ENCODE data around the gene CTNNA3. TPM values are rescaled to one million over a fixed set of nuclear protein-coding genes. Genes with fewer than 3 reads are reported as not detected.

The CTNNA3 gene
- total RNA-seq, 1 experiment from 2014 or later = 0.20 TPM

GRCh38 chr10:66350622-66351399 is 1345.2 kb downstream of the CTNNA3 start:
- no peak for DNase-seq
- 0 out of 2 replicates have a peak, but pooled peaks cover 5% of the 10 kb centered on the region for H3K4me1 ChIP-seq
- ChIA-PET CTCF (no interaction called here), POLR2A (interaction anchor here (0.6 kb wide), 1 partner anchor 1057 kb away, joined by 5 read pairs; no protein-coding TSS in a partner anchor)
- no peaks in the 10 kb centered on the region for H3K4me1 Mint-ChIP-seq (ENCODE audit: low read depth, unreplicated experiment)
- no peaks in the 10 kb centered on the region for H3K27me3 Mint-ChIP-seq (ENCODE audit: insufficient read depth, unreplicated experiment)
- BruUV-seq (replicated peaks) = no TSS peak
- H3K36me3 ChIP-seq (ENCODE audit: control insufficient read depth, insufficient read depth, low read length) = no peaks in the 10 kb centered on the region
- H3K4me3 ChIP-seq (ENCODE audit: low read depth, low read length) = no peak overlapping the region
- intact Hi-C loops (cut with micrococcal nuclease; ENCODE audit: unreplicated experiment) = no loop called here
- H3K4me3 Mint-ChIP-seq (ENCODE audit: unreplicated experiment) = no peak overlapping the region
- H3K27ac Mint-ChIP-seq (ENCODE audit: unreplicated experiment) = no peak overlapping the region
- H3K27me3 ChIP-seq (replicated peaks; ENCODE audit: control insufficient read depth, insufficient read depth, low read length) = no peaks in the 10 kb centered on the region
- 0 out of 2 replicates have a peak, but pooled peaks cover 6% of the 10 kb centered on the region for H3K9me3 ChIP-seq
- H3K36me3 Mint-ChIP-seq (ENCODE audit: insufficient read depth, unreplicated experiment) = no peaks in the 10 kb centered on the region
- TF ChIP-seq CTCF (IDR thresholded peaks at IDR 0.05; ENCODE audit: insufficient read depth in 1 of 2, low read depth in 1 of 2, low read length in 1 of 2, severe bottlenecking in 1 of 2, unreplicated experiment in 1 of 2) = no peak
- no peaks in the 10 kb centered on the region for H3K9me3 Mint-ChIP-seq (ENCODE audit: unreplicated experiment)

GRCh38 chr10:66349726-66350125 is 1346.3 kb downstream of the CTNNA3 start:
- no peaks in the 10 kb centered on the region for H3K36me3 Mint-ChIP-seq (ENCODE audit: insufficient read depth, unreplicated experiment)
- DNase-seq = no peak
- no peaks in the 10 kb centered on the region for H3K4me1 Mint-ChIP-seq (ENCODE audit: low read depth, unreplicated experiment)
- CTCF ChIA-PET = no interaction called here
- BruUV-seq (replicated peaks) = no TSS peak
- Histone ChIP-seq H3K9me3 (peaks cover 6% of the 10 kb centered on the region; the same call in 1 of the 2 replicates), H3K27me3 (replicated peaks; ENCODE audit: control insufficient read depth, insufficient read depth, low read length) (no peaks in the 10 kb centered on the region), H3K36me3 (ENCODE audit: control insufficient read depth, insufficient read depth, low read length) (no peaks in the 10 kb centered on the region), H3K4me1 (0 out of 2 replicates have a peak, but pooled peaks cover 5% of the 10 kb centered on the region), H3K4me3 (ENCODE audit: low read depth, low read length) (no peak overlapping the region)
- POLR2A ChIA-PET = interaction anchor here (0.6 kb wide), 1 partner anchor 1056 kb away, joined by 5 read pairs; no protein-coding TSS in a partner anchor
- intact Hi-C loops (cut with micrococcal nuclease; ENCODE audit: unreplicated experiment) = no loop called here
- no peaks in the 10 kb centered on the region for H3K9me3 Mint-ChIP-seq (ENCODE audit: unreplicated experiment)
- H3K4me3 Mint-ChIP-seq (ENCODE audit: unreplicated experiment) = no peak overlapping the region
- H3K27me3 Mint-ChIP-seq (ENCODE audit: insufficient read depth, unreplicated experiment) = no peaks in the 10 kb centered on the region
- H3K27ac Mint-ChIP-seq (ENCODE audit: unreplicated experiment) = no peak overlapping the region
- no peak for TF ChIP-seq CTCF (IDR thresholded peaks at IDR 0.05; ENCODE audit: insufficient read depth in 1 of 2, low read depth in 1 of 2, low read length in 1 of 2, severe bottlenecking in 1 of 2, unreplicated experiment in 1 of 2)

DNA sequence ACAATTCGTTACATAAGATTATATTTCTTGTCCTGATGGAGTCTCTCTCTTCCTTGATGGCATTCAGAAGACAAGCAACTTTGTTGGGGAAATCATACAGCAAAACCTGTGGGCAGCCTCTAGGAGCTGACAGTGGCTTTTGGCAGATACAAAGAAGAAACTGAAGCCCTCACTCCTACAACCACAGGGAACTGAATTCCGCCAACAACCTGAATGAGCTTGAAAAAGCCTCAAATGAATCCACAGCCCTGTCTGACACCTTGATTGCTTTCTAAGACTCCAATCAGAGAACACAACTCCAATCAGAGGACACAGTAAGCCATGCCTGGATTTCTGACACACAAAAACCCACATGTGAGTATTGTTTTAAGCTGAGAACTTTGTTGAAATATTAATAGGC is 1346.9 kb downstream of the CTNNA3 start:
- no peak for DNase-seq
- Histone ChIP-seq H3K36me3 (ENCODE audit: control insufficient read depth, insufficient read depth, low read length) (no peaks in the 10 kb centered on the region), H3K27me3 (replicated peaks; ENCODE audit: control insufficient read depth, insufficient read depth, low read length) (no peaks in the 10 kb centered on the region), H3K4me3 (ENCODE audit: low read depth, low read length) (no peak overlapping the region), H3K9me3 (peaks cover 6% of the 10 kb centered on the region; the same call in 1 of the 2 replicates), H3K4me1 (0 out of 2 replicates have a peak, but pooled peaks cover 5% of the 10 kb centered on the region)
- Mint-ChIP-seq H3K36me3 (ENCODE audit: insufficient read depth, unreplicated experiment) (no peaks in the 10 kb centered on the region), H3K27ac (ENCODE audit: unreplicated experiment) (no peak overlapping the region), H3K4me1 (ENCODE audit: low read depth, unreplicated experiment) (no peaks in the 10 kb centered on the region), H3K9me3 (ENCODE audit: unreplicated experiment) (no peaks in the 10 kb centered on the region), H3K27me3 (ENCODE audit: insufficient read depth, unreplicated experiment) (no peaks in the 10 kb centered on the region), H3K4me3 (ENCODE audit: unreplicated experiment) (no peak overlapping the region)
- no TSS peak for BruUV-seq (replicated peaks)
- TF ChIP-seq CTCF (IDR thresholded peaks at IDR 0.05; ENCODE audit: insufficient read depth in 1 of 2, low read depth in 1 of 2, low read length in 1 of 2, severe bottlenecking in 1 of 2, unreplicated experiment in 1 of 2) = no peak
- intact Hi-C loops (cut with micrococcal nuclease; ENCODE audit: unreplicated experiment) = no loop called here
- ChIA-PET POLR2A (no interaction called here), CTCF (no interaction called here)

Data from Caco-2 (cell line).